ENCODE results near the gene SIK3.
"Not testable (repeated sequence)": the region's sequence is repeated elsewhere in the genome, so short reads cannot be mapped to it uniquely, and the experiment has no call there.

SIK3 gene

GRCh38 chr11:116835791-116836631, 262.2 kb downstream of the SIK3 start:
- Histone ChIP-seq H3K27me3 (ENCODE audit: insufficient read depth, low read length) (no peaks in the 10 kb centered on the region), H3K4me3 (ENCODE audit: low read length) (no peak overlapping the region), H3K4me1 (ENCODE audit: insufficient read depth, low read length) (peaks cover 9% of the 10 kb centered on the region), H3K36me3 (ENCODE audit: insufficient read depth, low read length) (no peaks in the 10 kb centered on the region), H3K9me3 (ENCODE audit: low read length) (no peaks in the 10 kb centered on the region), H2AFZ (ENCODE audit: low read depth, low read length) (no peak overlapping the region)

GRCh38 chr11:116835042-116835772, 263.0 kb downstream of the SIK3 start:
- Histone ChIP-seq H3K9me3 (ENCODE audit: low read length) (no peaks in the 10 kb centered on the region), H3K36me3 (ENCODE audit: insufficient read depth, low read length) (no peaks in the 10 kb centered on the region), H3K4me3 (ENCODE audit: low read length) (no peak overlapping the region), H3K27me3 (ENCODE audit: insufficient read depth, low read length) (no peaks in the 10 kb centered on the region), H2AFZ (ENCODE audit: low read depth, low read length) (no peak overlapping the region), H3K4me1 (ENCODE audit: insufficient read depth, low read length) (peaks cover 9% of the 10 kb centered on the region)

GRCh38 chr11:116834535-116835041, 263.6 kb downstream of the SIK3 start:
- peaks cover 13% of the 10 kb centered on the region for H3K4me1 ChIP-seq (ENCODE audit: insufficient read depth, low read length)

GRCh38 chr11:116833816-116834534, 264.3 kb downstream of the SIK3 start:
- H2AFZ ChIP-seq (ENCODE audit: low read depth, low read length) = no peak overlapping the region

More at GRCh38 chr11:116834535-116835041, 263.6 kb downstream of the SIK3 start:
- not testable (repeated sequence) for H3K36me3 ChIP-seq (ENCODE audit: insufficient read depth, low read length); H3K27me3 ChIP-seq (ENCODE audit: insufficient read depth, low read length); H2AFZ ChIP-seq (ENCODE audit: low read depth, low read length); H3K9me3 ChIP-seq (ENCODE audit: low read length); H3K4me3 ChIP-seq (ENCODE audit: low read length)

GRCh38 chr11:116833491-116833815, 264.8 kb downstream of the SIK3 start:
- H3K4me1 ChIP-seq (ENCODE audit: insufficient read depth, low read length) = peaks cover 16% of the 10 kb centered on the region
- H2AFZ ChIP-seq (ENCODE audit: low read depth, low read length) = no peak overlapping the region
- no peaks in the 10 kb centered on the region for H3K9me3 ChIP-seq (ENCODE audit: low read length)
- H3K27me3 ChIP-seq (ENCODE audit: insufficient read depth, low read length) = no peaks in the 10 kb centered on the region
- no peak overlapping the region for H3K4me3 ChIP-seq (ENCODE audit: low read length)
- H3K36me3 ChIP-seq (ENCODE audit: insufficient read depth, low read length) = no peaks in the 10 kb centered on the region

More at GRCh38 chr11:116833816-116834534, 264.3 kb downstream of the SIK3 start:
- Histone ChIP-seq H3K27me3 (ENCODE audit: insufficient read depth, low read length) (no peaks in the 10 kb centered on the region), H3K9me3 (ENCODE audit: low read length) (no peaks in the 10 kb centered on the region), H3K4me1 (ENCODE audit: insufficient read depth, low read length) (peaks cover 16% of the 10 kb centered on the region), H3K36me3 (ENCODE audit: insufficient read depth, low read length) (no peaks in the 10 kb centered on the region), H3K4me3 (ENCODE audit: low read length) (no peak overlapping the region)

- Histone ChIP-seq H3K9me3 (ENCODE audit: low read length) (no peaks in the 10 kb centered on the region), H3K4me1 (ENCODE audit: insufficient read depth, low read length) (peaks cover 13% of the 10 kb centered on the region), H3K36me3 (ENCODE audit: insufficient read depth, low read length) (no peaks in the 10 kb centered on the region), H3K27me3 (ENCODE audit: insufficient read depth, low read length) (no peaks in the 10 kb centered on the region), H3K4me3 (ENCODE audit: low read length) (no peak overlapping the region), H2AFZ (ENCODE audit: low read depth, low read length) (no peak overlapping the region)
These were observed 265.6 kb downstream of the SIK3 start for GRCh38 chr11:116832350-116833290.

- H3K9me3 ChIP-seq (ENCODE audit: low read length) = no peaks in the 10 kb centered on the region
- H3K36me3 ChIP-seq (ENCODE audit: insufficient read depth, low read length) = no peaks in the 10 kb centered on the region
- H3K4me3 ChIP-seq (ENCODE audit: low read length) = no peak overlapping the region
- peaks cover 7% of the 10 kb centered on the region for H3K4me1 ChIP-seq (ENCODE audit: insufficient read depth, low read length)
- H2AFZ ChIP-seq (ENCODE audit: low read depth, low read length) = no peak overlapping the region
- H3K27me3 ChIP-seq (ENCODE audit: insufficient read depth, low read length) = peaks cover under 1% of the 10 kb centered on the region
These were observed 266.4 kb downstream of the SIK3 start for GRCh38 chr11:116831790-116832349.

GRCh38 chr11:116830184-116830912, 267.9 kb downstream of the SIK3 start:
- Histone ChIP-seq H3K27me3 (ENCODE audit: insufficient read depth, low read length) (peaks cover 2% of the 10 kb centered on the region), H3K36me3 (ENCODE audit: insufficient read depth, low read length) (no peaks in the 10 kb centered on the region), H2AFZ (ENCODE audit: low read depth, low read length) (no peak overlapping the region), H3K4me3 (ENCODE audit: low read length) (no peak overlapping the region), H3K4me1 (ENCODE audit: insufficient read depth, low read length) (peaks cover 7% of the 10 kb centered on the region), H3K9me3 (ENCODE audit: low read length) (no peaks in the 10 kb centered on the region)

- peaks cover 7% of the 10 kb centered on the region for H3K4me1 ChIP-seq (ENCODE audit: insufficient read depth, low read length)
- no peak within 1 kb of the TSS for H3K4me3 ChIP-seq (ENCODE audit: low read length)
- H3K27me3 ChIP-seq (ENCODE audit: insufficient read depth, low read length) = peaks cover 2% of the 10 kb centered on the region
- H3K36me3 ChIP-seq (ENCODE audit: insufficient read depth, low read length) = no peaks in the 10 kb centered on the region
- no peaks in the 10 kb centered on the region for H3K9me3 ChIP-seq (ENCODE audit: low read length)
- H2AFZ ChIP-seq (ENCODE audit: low read depth, low read length) = no peak within 1 kb of the TSS
These were observed 268.6 kb downstream of the SIK3 start, which contains the start of gene APOC3 for GRCh38 chr11:116829525-116830183. TSS of gene APOC3 (plus strand) at chr11:116829907. CDS start at chr11:116830583, 676 bp downstream.

GRCh38 chr11:116828632-116829524, 269.4 kb downstream of the SIK3 start:
- Histone ChIP-seq H2AFZ (ENCODE audit: low read depth, low read length) (no peak overlapping the region), H3K9me3 (ENCODE audit: low read length) (no peaks in the 10 kb centered on the region), H3K4me3 (ENCODE audit: low read length) (no peak overlapping the region), H3K36me3 (ENCODE audit: insufficient read depth, low read length) (no peaks in the 10 kb centered on the region), H3K27me3 (ENCODE audit: insufficient read depth, low read length) (peaks cover 2% of the 10 kb centered on the region), H3K4me1 (ENCODE audit: insufficient read depth, low read length) (peaks cover 7% of the 10 kb centered on the region)

All from neuron (in vitro differentiated cells).